ENCODE measurements around the gene ANO6.
"Not testable (repeated sequence)": the region's sequence is repeated elsewhere in the genome, so short reads cannot be mapped to it uniquely, and the experiment has no call there.

ANO6 gene

GRCh38 chr12:45304514-45305178, 88.8 kb downstream of the ANO6 start:
- DNase-seq, result no peak

- DNase-seq, result no peak
Measured at GRCh38 chr12:45305907-45306306, 90.0 kb downstream of the ANO6 start.

GRCh38 chr12:45309836-45310626, 94.1 kb downstream of the ANO6 start:
- DNase-seq, result no peak

- no peak for DNase-seq
Measured at GRCh38 chr12:45310627-45310968, 94.7 kb downstream of the ANO6 start.

- no peak for DNase-seq
Measured at GRCh38 chr12:45312012-45312411, 96.1 kb downstream of the ANO6 start.

- DNase-seq, result no peak
Measured at GRCh38 chr12:45314770-45315169, 98.9 kb downstream of the ANO6 start.

- no peak for DNase-seq
Measured at GRCh38 chr12:45315462-45315861, 99.6 kb downstream of the ANO6 start.

GRCh38 chr12:45317261-45317660, 101.4 kb downstream of the ANO6 start:
- DNase-seq, result not testable (repeated sequence)

- no peak for DNase-seq
Measured at GRCh38 chr12:45322810-45323209, 106.9 kb downstream of the ANO6 start.

GRCh38 chr12:45324391-45324790, 108.5 kb downstream of the ANO6 start:
- no peak for DNase-seq

- no peak for DNase-seq
Measured at GRCh38 chr12:45326358-45326975, 110.6 kb downstream of the ANO6 start.

GRCh38 chr12:45327823-45328383, 112.0 kb downstream of the ANO6 start:
- no peak for DNase-seq

GRCh38 chr12:45329238-45329637, 113.3 kb downstream of the ANO6 start:
- no peak for DNase-seq

- no peak for DNase-seq
Measured at GRCh38 chr12:45329702-45330101, 113.8 kb downstream of the ANO6 start.

- no peak for DNase-seq
Measured at GRCh38 chr12:45331552-45331951, 115.7 kb downstream of the ANO6 start.

GRCh38 chr12:45334396-45334795, 118.5 kb downstream of the ANO6 start:
- no peak for DNase-seq

- DNase-seq, result no peak
Measured at GRCh38 chr12:45336331-45336730, 120.4 kb downstream of the ANO6 start.

GRCh38 chr12:45336762-45337596, 121.1 kb downstream of the ANO6 start:
- DNase-seq, result no peak

GRCh38 chr12:45337835-45338234, 121.9 kb downstream of the ANO6 start:
- DNase-seq, result no peak

- no peak for DNase-seq
Measured at GRCh38 chr12:45338272-45338671, 122.4 kb downstream of the ANO6 start.

GRCh38 chr12:45339035-45339434, 123.1 kb downstream of the ANO6 start:
- no peak for DNase-seq
